ENCODE measurements around the gene MAP2. TPM values are rescaled to one million over a fixed set of nuclear protein-coding genes. Genes with fewer than 3 reads are reported as not detected.

The MAP2 gene
- total and polyA plus RNA-seq, 7 experiments from 2014 or later: 0.38 to 0.89 (median 0.47) TPM; not detected in 3

DNA sequence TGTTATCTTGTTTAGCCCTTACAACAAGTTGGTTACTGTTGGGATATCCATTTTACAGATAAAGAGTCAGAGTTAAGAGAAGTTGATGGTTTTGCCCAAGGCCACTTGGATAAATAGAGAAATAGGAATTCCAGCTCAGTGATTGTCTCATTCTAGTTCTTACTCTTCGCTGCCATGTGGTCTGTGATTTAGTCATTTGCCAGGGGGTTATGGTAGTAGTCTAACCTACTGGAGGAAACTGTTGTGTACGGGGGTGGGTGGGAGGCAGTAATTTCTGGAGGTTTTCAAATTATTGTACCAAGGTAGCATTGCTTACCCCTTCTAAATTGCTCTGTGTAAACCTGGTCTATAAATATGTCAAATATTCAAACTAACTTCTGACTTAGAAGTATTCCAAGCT is 110.4 kb downstream of the MAP2 start:
- no peak for DNase-seq
- H3K27ac ChIP-seq (ENCODE audit: low read depth, low read length): no peak overlapping the region
- Mint-ChIP-seq H3K4me3 (no peak overlapping the region), H3K9me3 (peaks cover 0 to 1% (median 0%) of the 10 kb centered on the region in 11 donors), H3K27ac (no peak overlapping the region), H3K27me3 (peaks cover 0 to 3% (median 2%) of the 10 kb centered on the region in 5 donors), H3K4me1 (no peaks in the 10 kb centered on the region), H3K36me3 (no peaks in the 10 kb centered on the region)
- POLR2A ChIA-PET: no interaction called here
- no peaks in the 10 kb centered on the region for H3K4me1 ChIP-seq (ENCODE audit: control insufficient read depth in 2 of 2, insufficient read depth in 2 of 2, low read length in 2 of 2)
- H3K27me3 ChIP-seq (ENCODE audit: control insufficient read depth in 2 of 2, insufficient read depth in 2 of 2, low read length in 2 of 2): no peaks in the 10 kb centered on the region
- intact Hi-C loops (cut with micrococcal nuclease): no loop called here
- no peaks in the 10 kb centered on the region for H3K36me3 ChIP-seq (ENCODE audit: control insufficient read depth in 2 of 3, insufficient read depth in 3 of 3, low read length in 3 of 3)
- no peak overlapping the region for H3K4me3 ChIP-seq (ENCODE audit: low read length)
- CTCF ChIA-PET: no interaction called here
- ATAC-seq: no peak
- H3K9me3 ChIP-seq (ENCODE audit: control insufficient read depth in 2 of 3, low read length in 3 of 3): no peaks in the 10 kb centered on the region

DNA sequence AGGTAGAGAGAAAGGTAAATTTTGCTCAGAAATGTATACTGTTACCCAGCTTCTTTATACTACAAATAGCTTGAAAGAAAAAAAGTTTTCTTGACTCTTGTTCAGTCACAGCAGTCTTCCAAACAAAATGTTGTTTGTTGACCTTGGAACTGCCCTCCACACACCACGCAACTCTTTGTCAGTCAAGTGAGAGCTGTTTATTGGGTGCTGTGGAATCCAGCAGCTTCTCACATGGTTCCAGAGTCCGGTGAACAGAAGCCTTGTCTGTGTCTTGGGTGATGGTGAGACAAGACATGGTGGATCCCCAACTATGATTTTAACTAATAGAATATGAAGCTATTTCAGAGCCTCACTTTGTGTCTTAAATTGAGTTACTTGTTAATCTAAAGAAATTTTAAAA is 112.5 kb downstream of the MAP2 start:
- Histone ChIP-seq H3K9me3 (ENCODE audit: control insufficient read depth in 2 of 3, low read length in 3 of 3) (no peaks in the 10 kb centered on the region), H3K4me3 (ENCODE audit: low read length) (no peak overlapping the region), H3K27ac (ENCODE audit: low read depth, low read length) (no peak overlapping the region), H3K4me1 (ENCODE audit: control insufficient read depth in 2 of 2, insufficient read depth in 2 of 2, low read length in 2 of 2) (no peaks in the 10 kb centered on the region), H3K27me3 (ENCODE audit: control insufficient read depth in 2 of 2, insufficient read depth in 2 of 2, low read length in 2 of 2) (no peaks in the 10 kb centered on the region), H3K36me3 (ENCODE audit: control insufficient read depth in 2 of 3, insufficient read depth in 3 of 3, low read length in 3 of 3) (no peaks in the 10 kb centered on the region)
- H3K4me3 Mint-ChIP-seq: no peak overlapping the region
- no peaks in the 10 kb centered on the region for H3K36me3 Mint-ChIP-seq
- intact Hi-C loops (cut with micrococcal nuclease): no loop called here
- H3K27me3 Mint-ChIP-seq: peaks cover 0 to 3% (median 2%) of the 10 kb centered on the region in 5 donors
- H3K4me1 Mint-ChIP-seq: no peaks in the 10 kb centered on the region
- ChIA-PET CTCF (no interaction called here), POLR2A (no interaction called here)
- DNase-seq: no peak
- peaks cover 0 to 2% (median 0%) of the 10 kb centered on the region in 11 donors for H3K9me3 Mint-ChIP-seq
- no peak overlapping the region for H3K27ac Mint-ChIP-seq
- no peak for ATAC-seq

DNA sequence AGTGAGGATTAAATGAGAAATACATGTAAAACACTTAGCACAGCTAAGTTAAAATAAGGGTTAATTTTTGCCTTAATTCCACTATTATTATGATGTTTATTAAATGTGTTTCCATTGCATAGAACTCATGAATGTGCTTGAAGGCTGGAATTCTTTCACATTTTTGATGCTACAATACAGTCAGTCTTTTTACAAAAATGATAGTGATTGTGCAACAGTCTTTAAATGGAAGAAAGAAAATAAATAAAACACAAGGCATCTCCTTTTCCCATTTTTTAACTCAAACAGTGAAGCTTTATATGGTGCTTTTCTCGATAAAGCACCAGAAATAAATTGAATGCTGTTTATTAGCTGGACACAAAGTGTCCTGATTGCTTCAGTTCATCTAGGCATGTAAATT is 123.9 kb downstream of the MAP2 start:
- Histone ChIP-seq H3K36me3 (ENCODE audit: control insufficient read depth in 2 of 3, insufficient read depth in 3 of 3, low read length in 3 of 3) (no peaks in the 10 kb centered on the region), H3K27me3 (ENCODE audit: control insufficient read depth in 2 of 2, insufficient read depth in 2 of 2, low read length in 2 of 2) (no peaks in the 10 kb centered on the region), H3K9me3 (ENCODE audit: control insufficient read depth in 2 of 3, low read length in 3 of 3) (no peaks in the 10 kb centered on the region), H3K27ac (ENCODE audit: low read depth, low read length) (no peak overlapping the region), H3K4me3 (ENCODE audit: low read length) (no peak overlapping the region), H3K4me1 (ENCODE audit: control insufficient read depth in 2 of 2, insufficient read depth in 2 of 2, low read length in 2 of 2) (no peaks in the 10 kb centered on the region)
- H3K36me3 Mint-ChIP-seq: no peaks in the 10 kb centered on the region
- no peak for DNase-seq
- ChIA-PET CTCF (no interaction called here), POLR2A (no interaction called here)
- peaks cover 0 to 2% (median 0%) of the 10 kb centered on the region in 11 donors for H3K9me3 Mint-ChIP-seq
- peaks cover 0 to 1% (median 0%) of the 10 kb centered on the region in 7 donors for H3K4me1 Mint-ChIP-seq
- H3K4me3 Mint-ChIP-seq: no peak overlapping the region
- H3K27me3 Mint-ChIP-seq: no peaks in the 10 kb centered on the region
- no peak overlapping the region for H3K27ac Mint-ChIP-seq
- no peak for ATAC-seq
- intact Hi-C loops (cut with micrococcal nuclease): no loop called here

DNA sequence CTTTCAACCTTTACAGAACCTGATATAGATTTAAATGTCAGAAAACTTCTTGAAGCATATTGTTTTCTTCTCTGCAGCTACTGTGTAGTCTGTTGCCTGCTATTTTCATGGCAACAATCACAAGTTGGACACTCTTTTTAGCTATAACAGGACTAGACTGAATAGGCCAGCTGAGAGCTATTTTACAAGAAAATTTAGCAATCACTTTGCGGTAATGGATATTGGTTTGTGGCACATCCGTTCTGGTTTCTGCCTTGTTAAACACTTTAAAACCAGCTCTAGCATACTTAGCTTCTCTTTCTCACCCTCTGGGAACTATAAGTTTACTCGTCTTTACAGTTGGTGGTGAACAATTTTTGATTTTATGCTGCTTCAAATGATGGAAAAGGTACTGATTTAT is 125.7 kb downstream of the MAP2 start:
- Mint-ChIP-seq H3K9me3 (peaks cover 0 to 2% (median 0%) of the 10 kb centered on the region in 11 donors), H3K27me3 (no peaks in the 10 kb centered on the region), H3K27ac (no peak overlapping the region), H3K4me3 (no peak overlapping the region), H3K4me1 (peaks cover 0 to 1% (median 0%) of the 10 kb centered on the region in 7 donors), H3K36me3 (no peaks in the 10 kb centered on the region)
- H3K36me3 ChIP-seq (ENCODE audit: control insufficient read depth in 2 of 3, insufficient read depth in 3 of 3, low read length in 3 of 3): no peaks in the 10 kb centered on the region
- intact Hi-C loops (cut with micrococcal nuclease): no loop called here
- ATAC-seq: no peak
- no peaks in the 10 kb centered on the region for H3K4me1 ChIP-seq (ENCODE audit: control insufficient read depth in 2 of 2, insufficient read depth in 2 of 2, low read length in 2 of 2)
- H3K9me3 ChIP-seq (ENCODE audit: control insufficient read depth in 2 of 3, low read length in 3 of 3): no peaks in the 10 kb centered on the region
- H3K27me3 ChIP-seq (ENCODE audit: control insufficient read depth in 2 of 2, insufficient read depth in 2 of 2, low read length in 2 of 2): no peaks in the 10 kb centered on the region
- no peak for DNase-seq
- ChIA-PET CTCF (no interaction called here), POLR2A (no interaction called here)
- H3K4me3 ChIP-seq (ENCODE audit: low read length): no peak overlapping the region
- H3K27ac ChIP-seq (ENCODE audit: low read depth, low read length): no peak overlapping the region

DNA sequence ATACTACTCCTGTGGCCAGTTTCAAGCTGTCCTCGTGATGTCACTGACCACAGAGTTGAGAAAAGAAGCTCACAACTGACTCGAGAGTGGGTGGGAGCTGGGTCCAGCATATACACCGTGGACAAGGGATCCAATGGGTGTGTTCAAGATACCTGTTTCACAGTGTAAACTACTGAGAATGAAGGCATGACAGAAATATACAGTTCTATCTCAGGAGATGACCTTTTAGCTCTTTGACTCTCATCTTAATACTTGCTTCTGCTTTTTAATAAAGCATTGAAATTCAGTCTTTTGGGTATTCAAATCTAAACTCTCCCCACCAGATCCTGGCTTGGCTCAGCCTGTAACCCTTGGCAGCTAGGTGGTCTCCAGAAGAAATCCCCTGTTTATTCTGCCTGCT is 130.1 kb downstream of the MAP2 start:
- ChIA-PET POLR2A (no interaction called here), CTCF (no interaction called here)
- Histone ChIP-seq H3K9me3 (ENCODE audit: control insufficient read depth in 2 of 3, low read length in 3 of 3) (no peaks in the 10 kb centered on the region), H3K27me3 (ENCODE audit: control insufficient read depth in 2 of 2, insufficient read depth in 2 of 2, low read length in 2 of 2) (no peaks in the 10 kb centered on the region), H3K36me3 (ENCODE audit: control insufficient read depth in 2 of 3, insufficient read depth in 3 of 3, low read length in 3 of 3) (no peaks in the 10 kb centered on the region), H3K4me1 (ENCODE audit: control insufficient read depth in 2 of 2, insufficient read depth in 2 of 2, low read length in 2 of 2) (no peaks in the 10 kb centered on the region), H3K27ac (ENCODE audit: low read depth, low read length) (no peak overlapping the region), H3K4me3 (ENCODE audit: low read length) (no peak overlapping the region)
- H3K4me1 Mint-ChIP-seq: no peaks in the 10 kb centered on the region
- ATAC-seq (no peak), DNase-seq (no peak)
- intact Hi-C loops (cut with micrococcal nuclease): loop anchor here in 1 of 2 donors (10.0 kb wide), 1 partner anchor 129 kb away; the partner anchor contains the start of gene MAP2
- no peaks in the 10 kb centered on the region for H3K27me3 Mint-ChIP-seq
- no peak overlapping the region for H3K27ac Mint-ChIP-seq
- H3K9me3 Mint-ChIP-seq: peaks cover 0 to 2% (median 0%) of the 10 kb centered on the region in 11 donors
- no peak overlapping the region for H3K4me3 Mint-ChIP-seq
- H3K36me3 Mint-ChIP-seq: no peaks in the 10 kb centered on the region

DNA sequence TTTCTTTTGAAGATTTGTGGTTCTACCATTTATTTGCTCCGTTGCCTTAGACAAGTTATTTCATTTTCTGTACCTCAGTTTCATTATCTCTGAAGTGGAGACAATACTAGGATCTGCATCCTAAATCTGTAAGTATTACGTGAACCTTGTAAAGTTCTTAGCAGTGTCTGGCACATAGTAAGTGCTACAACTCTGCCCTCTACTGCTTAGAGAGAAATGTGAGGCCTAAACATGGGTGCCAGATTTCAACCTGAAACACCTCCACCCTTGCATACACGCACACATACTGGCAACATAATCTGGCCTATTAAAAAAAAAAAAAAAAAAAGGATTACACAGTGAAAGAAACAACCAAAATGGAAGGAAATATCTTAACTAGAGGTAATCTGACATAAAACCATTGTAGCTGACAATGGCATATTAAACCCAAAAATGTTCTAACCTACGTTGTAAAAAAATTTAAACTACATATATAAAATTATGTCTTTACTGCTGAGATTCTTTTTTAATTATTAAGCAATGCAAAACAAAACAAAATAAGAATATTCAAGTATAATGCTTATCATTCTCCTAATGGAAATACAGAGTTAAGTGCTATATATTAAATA is 132.6 kb downstream of the MAP2 start:
- POLR2A ChIA-PET: no interaction called here
- H3K27ac ChIP-seq (ENCODE audit: low read depth, low read length): no peak overlapping the region
- H3K4me1 Mint-ChIP-seq: no peaks in the 10 kb centered on the region
- H3K27me3 Mint-ChIP-seq: no peaks in the 10 kb centered on the region
- no peaks in the 10 kb centered on the region for H3K36me3 ChIP-seq (ENCODE audit: control insufficient read depth in 2 of 3, insufficient read depth in 3 of 3, low read length in 3 of 3)
- no peaks in the 10 kb centered on the region for H3K4me1 ChIP-seq (ENCODE audit: control insufficient read depth in 2 of 2, insufficient read depth in 2 of 2, low read length in 2 of 2)
- DNase-seq (no peak), ATAC-seq (no peak)
- H3K27ac Mint-ChIP-seq: no peak overlapping the region
- CTCF ChIA-PET: no interaction called here
- H3K4me3 Mint-ChIP-seq: no peak overlapping the region
- H3K9me3 Mint-ChIP-seq: no peaks in the 10 kb centered on the region
- no peaks in the 10 kb centered on the region for H3K36me3 Mint-ChIP-seq
- H3K9me3 ChIP-seq (ENCODE audit: control insufficient read depth in 2 of 3, low read length in 3 of 3): no peaks in the 10 kb centered on the region
- no peak overlapping the region for H3K4me3 ChIP-seq (ENCODE audit: low read length)
- no peaks in the 10 kb centered on the region for H3K27me3 ChIP-seq (ENCODE audit: control insufficient read depth in 2 of 2, insufficient read depth in 2 of 2, low read length in 2 of 2)
- intact Hi-C loops (cut with micrococcal nuclease): loop anchor here in 1 of 2 donors (1.0 to 10.0 kb wide), 2 partner anchors 132 to 222 kb away; partner anchors contain the start of gene MAP2

DNA sequence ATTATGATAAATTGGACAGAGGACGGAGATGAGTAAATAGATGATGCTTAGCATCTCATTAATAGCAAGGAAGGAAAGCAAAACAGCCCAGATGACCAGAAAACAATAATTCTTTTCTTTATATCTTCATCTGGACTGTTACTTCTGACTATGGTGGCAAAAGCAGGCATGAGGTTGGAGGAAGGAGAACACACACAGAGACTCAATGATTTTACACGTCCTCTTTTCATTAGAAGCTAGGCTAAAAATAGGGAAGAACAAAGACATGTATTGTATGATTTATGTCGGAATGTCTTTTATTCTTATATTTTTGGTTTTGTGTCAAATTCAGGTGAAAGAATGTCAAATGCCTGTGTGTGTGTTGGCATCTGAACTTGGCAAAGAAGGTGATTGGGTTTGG is 137.1 kb downstream of the MAP2 start:
- H3K36me3 Mint-ChIP-seq: no peaks in the 10 kb centered on the region
- POLR2A ChIA-PET: no interaction called here
- H3K9me3 Mint-ChIP-seq: no peaks in the 10 kb centered on the region
- ATAC-seq (no peak), DNase-seq (no peak)
- no peaks in the 10 kb centered on the region for H3K9me3 ChIP-seq (ENCODE audit: control insufficient read depth in 2 of 3, low read length in 3 of 3)
- no peaks in the 10 kb centered on the region for H3K4me1 Mint-ChIP-seq
- H3K36me3 ChIP-seq (ENCODE audit: control insufficient read depth in 2 of 3, insufficient read depth in 3 of 3, low read length in 3 of 3): no peaks in the 10 kb centered on the region
- H3K27me3 Mint-ChIP-seq: no peaks in the 10 kb centered on the region
- CTCF ChIA-PET: no interaction called here
- no peak overlapping the region for H3K4me3 Mint-ChIP-seq
- intact Hi-C loops (cut with micrococcal nuclease): no loop called here
- no peaks in the 10 kb centered on the region for H3K4me1 ChIP-seq (ENCODE audit: control insufficient read depth in 2 of 2, insufficient read depth in 2 of 2, low read length in 2 of 2)
- no peak overlapping the region for H3K27ac ChIP-seq (ENCODE audit: low read depth, low read length)
- H3K27ac Mint-ChIP-seq: no peak overlapping the region
- no peak overlapping the region for H3K4me3 ChIP-seq (ENCODE audit: low read length)
- no peaks in the 10 kb centered on the region for H3K27me3 ChIP-seq (ENCODE audit: control insufficient read depth in 2 of 2, insufficient read depth in 2 of 2, low read length in 2 of 2)
